ENCODE data around the gene CLPX.

CLPX gene

GRCh38 chr15:65099336-65099735, 85.8 kb downstream of the CLPX start:
- DNase-seq (ENCODE audit: low spot score): no peak
- TF ChIP-seq CTCF (IDR thresholded peaks at IDR 0.05; ENCODE audit: extremely low read depth, insufficient read depth, missing control alignments): no peak
- in situ Hi-C loops (cut with MboI; ENCODE audit: low pct_unique_long_range_greater_than_20kb, low sequenced_read_pairs, unreplicated experiment): no loop called here

Data from GM13977 (cell line).